SK-N-SH (cell line): ENCODE measurements around the gene FXYD2. TPM values are rescaled to one million over a fixed set of nuclear protein-coding genes. Genes with fewer than 3 reads are reported as not detected.
A peak's percentile ranks its signal among the peaks of the same experiment; 100 is the strongest.

Source experiments
- CTCF ChIA-PET: fragments of 300-600, 350-600 bp; formaldehyde crosslinking; extraction: SDS; loops from one replicate; lab custom pipeline; 2021; lab: Yijun Ruan, JAX
- POLR2A ChIA-PET: fragments of 350-600 bp; sonication (Branson Sonifier 250); formaldehyde crosslinking; extraction: SDS; loops from one replicate; lab custom pipeline; 2020; ENCODE audit warnings: antibody characterized with exemption, inconsistent platforms; lab: Yijun Ruan, JAX
- DNase-seq: peaks from one replicate; pipeline ENCODE4 v3.0.0; 2012
- H2AFZ ChIP-seq: fragments of 200-600 bp; sonication (generic); 2 replicates; pipeline ENCODE4 v1.8.1; 2016; ENCODE audit warnings: antibody characterized with exemption, mild to moderate bottlenecking, low read depth
- H3F3A ChIP-seq: fragments of 200-600 bp; sonication (generic); replicated peaks from 2 replicates; pipeline ENCODE3; 2016; ENCODE audit warnings: antibody characterized with exemption, mild to moderate bottlenecking; ENCODE audit not compliant: insufficient read depth
- H3K27ac ChIP-seq, 2 experiments: fragments of 200-500 bp in 1 of 2; fragments of 200-600 bp in 1 of 2; sonication (Bioruptor generic) in 1 of 2; sonication (generic), shearing (Covaris generic) in 1 of 2; 2 replicates each; pipeline versions ENCODE4 v1.5.1 to v1.6.1; 2014 to 2016; ENCODE audit warnings: low read depth in 2 of 2, inconsistent platforms in 1 of 2, low read length in 1 of 2, mild to moderate bottlenecking in 1 of 2, mixed read lengths in 1 of 2
- H3K27me3 ChIP-seq: fragments of 200-600 bp; sonication (generic), shearing (Covaris generic); 2 replicates; pipeline ENCODE4 v1.6.1; 2016; ENCODE audit warnings: mixed run types; ENCODE audit not compliant: insufficient read depth
- H3K36me3 ChIP-seq, 2 experiments: fragments of 200-500 bp in 1 of 2; fragments of 200-600 bp in 1 of 2; sonication (Bioruptor generic) in 1 of 2; sonication (generic) in 1 of 2; replicated peaks in 1 of 2; 2 replicates each; pipeline versions ENCODE3 to v1.5.1; 2014 to 2016; ENCODE audit warnings: low read length in 1 of 2, mild to moderate bottlenecking in 1 of 2; ENCODE audit not compliant: insufficient read depth in 2 of 2, control insufficient read depth in 1 of 2
- H3K4me1 ChIP-seq, 2 experiments: fragments of 200-500 bp in 1 of 2; fragments of 200-600 bp in 1 of 2; sonication (Bioruptor generic) in 1 of 2; sonication (generic), shearing (Covaris generic) in 1 of 2; 2 replicates each; pipeline versions ENCODE4 v1.5.1 to v1.6.1; 2014 to 2016; ENCODE audit warnings: low read depth in 1 of 2, low read length in 1 of 2, mixed run types in 1 of 2; ENCODE audit not compliant: insufficient read depth in 2 of 2, control insufficient read depth in 1 of 2
- H3K4me2 ChIP-seq: fragments of 200-600 bp; sonication (generic), shearing (Covaris generic); 2 replicates; pipeline ENCODE4 v1.6.1; 2017; ENCODE audit warnings: mixed run types
- H3K4me3 ChIP-seq, 2 experiments: fragments of 200-500 bp in 1 of 2; fragments of 200-600 bp in 1 of 2; sonication (Bioruptor generic) in 1 of 2; sonication (generic), shearing (Covaris generic) in 1 of 2; 2 replicates each; pipeline versions ENCODE4 v1.5.1 to v1.8.1; 2014 to 2016; ENCODE audit warnings: low read depth in 2 of 2, inconsistent platforms in 1 of 2, low read length in 1 of 2, mild to moderate bottlenecking in 1 of 2, mixed read lengths in 1 of 2, moderate library complexity in 1 of 2
- H3K79me2 ChIP-seq: fragments of 200-600 bp; sonication (generic); 2 replicates; pipeline ENCODE4 v1.8.1; 2017; ENCODE audit warnings: mild to moderate bottlenecking; ENCODE audit not compliant: insufficient read depth
- H3K9ac ChIP-seq: fragments of 200-600 bp; sonication (generic); 2 replicates; pipeline ENCODE4 v1.6.1; 2017; ENCODE audit warnings: mixed run types
- H3K9me2 ChIP-seq: fragments of 200-600 bp; sonication (generic); 2 replicates; pipeline ENCODE4 v1.6.1; 2017; ENCODE audit warnings: mixed run types
- H3K9me3 ChIP-seq: fragments of 200-600 bp; sonication (generic); 2 replicates; pipeline ENCODE4 v1.6.1; 2017; ENCODE audit warnings: mixed run types, mild to moderate bottlenecking, moderate library complexity
- H4K20me1 ChIP-seq: fragments of 200-600 bp; sonication (generic); 2 replicates; pipeline ENCODE4 v1.6.1; 2017; ENCODE audit warnings: mild to moderate bottlenecking, mixed run types; ENCODE audit not compliant: insufficient read depth
- CHD2 ChIP-seq: fragments of 150-350 bp; IDR thresholded peaks from 2 replicates; pipeline ENCODE4 v1.6.1; 2018; ENCODE audit warnings: low read length; ENCODE audit not compliant: partially characterized antibody
- FOSL2 ChIP-seq: IDR thresholded peaks from 2 replicates; pipeline ENCODE4 v1.4.0; 2012; ENCODE audit warnings: low read depth, mild to moderate bottlenecking, moderate library complexity, borderline replicate concordance
- FOXM1 ChIP-seq: IDR thresholded peaks from 2 replicates; pipeline ENCODE4 v1.4.0; 2012; ENCODE audit warnings: low read depth, mild to moderate bottlenecking
- MAX ChIP-seq: IDR thresholded peaks from 2 replicates; pipeline ENCODE4 v1.4.0; 2012; ENCODE audit warnings: low read depth
- NFIC ChIP-seq: IDR thresholded peaks from 2 replicates; pipeline ENCODE4 v1.4.0; 2012; ENCODE audit warnings: borderline replicate concordance
- NRF1 ChIP-seq: IDR thresholded peaks from 2 replicates; pipeline ENCODE4 v1.6.1; 2012; ENCODE audit warnings: low read depth, mild to moderate bottlenecking, low read length
- PBX3 ChIP-seq: IDR thresholded peaks from 2 replicates; pipeline ENCODE4; 2012
- RAD21 ChIP-seq: IDR thresholded peaks from 2 replicates; pipeline ENCODE4 v1.6.1; 2012; ENCODE audit warnings: mild to moderate bottlenecking, low read length
- RCOR1 ChIP-seq: fragments of 150-350 bp; IDR thresholded peaks from 2 replicates; pipeline ENCODE4 v1.6.1; 2017; ENCODE audit warnings: antibody characterized with exemption, low read length
- RXRA ChIP-seq: IDR thresholded peaks from 2 replicates; pipeline ENCODE4 v1.4.0; 2012; ENCODE audit warnings: low read depth, mild to moderate bottlenecking, borderline replicate concordance
- SMC3 ChIP-seq: IDR thresholded peaks from 2 replicates; pipeline ENCODE4 v1.6.1; 2012; ENCODE audit warnings: low read depth, low read length, improper control_type of control experiment
- TCF12 ChIP-seq: IDR thresholded peaks from 2 replicates; pipeline ENCODE4 v1.4.0; 2012
- USF1 ChIP-seq: IDR thresholded peaks from 2 replicates; pipeline ENCODE4 v1.4.0; 2012; ENCODE audit warnings: low read depth, borderline replicate concordance
- YY1 ChIP-seq: IDR thresholded peaks from 2 replicates; pipeline ENCODE4 v1.4.0; 2012; ENCODE audit warnings: low read depth, mild to moderate bottlenecking
- WGBS: methylation state at CpG from one replicate; pipeline ENCODE4 v1.1.6; 2017; ENCODE audit warnings: low lambda C conversion rate; 5-methylcytosine and 5-hydroxymethylcytosine counted together
- polyA plus RNA-seq, 3 experiments: library from polyadenylated mRNA; depleted of rRNA; stranded (reverse); fragments of >200 nt; gene quantifications; 2 replicates each; pipeline ENCODE4 v1.2.3, GENCODE V29; 2012

FXYD2 gene
- polyA plus RNA-seq, 1 of the 3 experiments (the other 2 are of a cell fraction) = not detected

DNA sequence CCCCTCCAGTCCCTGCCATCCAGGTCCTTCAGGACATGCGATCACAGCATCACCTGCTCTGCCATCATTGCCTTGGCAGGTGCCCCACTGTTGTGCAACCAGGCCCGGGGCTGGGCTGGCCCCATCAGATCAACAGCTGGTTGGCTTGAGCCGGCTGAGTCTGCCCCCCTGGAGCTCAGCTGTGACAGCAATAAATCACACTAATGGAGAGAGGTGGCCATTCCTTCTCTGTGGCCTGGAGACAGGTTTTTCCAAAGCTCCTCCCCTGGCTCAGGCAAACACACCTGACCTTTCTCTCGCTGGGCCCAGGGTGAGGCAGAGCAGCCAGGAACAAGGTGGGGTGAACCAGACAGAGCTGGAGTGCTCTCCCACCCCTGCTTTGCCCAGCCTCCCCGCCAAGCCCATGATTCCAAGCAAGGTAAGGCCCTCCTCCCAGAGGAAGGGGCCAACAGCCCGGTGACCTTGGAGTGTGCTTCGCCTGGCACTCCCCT lies 8.9 kb upstream of the FXYD2 start:
- ChIA-PET POLR2A (interaction anchor here (0.9 kb wide), 1 partner anchor 113 kb away, joined by 3 read pairs; no protein-coding TSS in a partner anchor), CTCF (interaction anchor here (0.8 to 25.9 kb wide), 8 partner anchors 8 to 407 kb away, joined by 3 to 481 read pairs (median 18); partner anchors contain the start of gene FXYD2)
- Histone ChIP-seq H3K27me3 (peaks cover 18% of the 10 kb centered on the region; the same call in 1 of the 2 replicates), H3K4me2 (no peak overlapping the region), H3K4me1 (peaks cover 0 to 6% of the 10 kb centered on the region in 2 experiments; a peak in 2 of 4 replicates), H3K9me3 (no peaks in the 10 kb centered on the region), H3F3A (no peaks in the 10 kb centered on the region), H2AFZ (no peak overlapping the region), H3K9ac (no peak overlapping the region), H3K9me2 (no peaks in the 10 kb centered on the region), H3K79me2 (no peaks in the 10 kb centered on the region), H3K36me3 (no peaks in the 10 kb centered on the region), H3K27ac (no peak overlapping the region), H3K4me3 (no peak overlapping the region), H4K20me1 (no peaks in the 10 kb centered on the region)
- TF ChIP-seq FOSL2 (no peak), MAX (no peak), SMC3 (no peak), YY1 (no peak), PBX3 (no peak), FOXM1 (no peak), RAD21 (no peak), NFIC (no peak), CHD2 (no peak), RCOR1 (no peak), USF1 (no peak), TCF12 (no peak)
- DNase-seq = peak; percentile 15
- WGBS = 39% methylated on average over 7 of the region's 7 CpGs

DNA sequence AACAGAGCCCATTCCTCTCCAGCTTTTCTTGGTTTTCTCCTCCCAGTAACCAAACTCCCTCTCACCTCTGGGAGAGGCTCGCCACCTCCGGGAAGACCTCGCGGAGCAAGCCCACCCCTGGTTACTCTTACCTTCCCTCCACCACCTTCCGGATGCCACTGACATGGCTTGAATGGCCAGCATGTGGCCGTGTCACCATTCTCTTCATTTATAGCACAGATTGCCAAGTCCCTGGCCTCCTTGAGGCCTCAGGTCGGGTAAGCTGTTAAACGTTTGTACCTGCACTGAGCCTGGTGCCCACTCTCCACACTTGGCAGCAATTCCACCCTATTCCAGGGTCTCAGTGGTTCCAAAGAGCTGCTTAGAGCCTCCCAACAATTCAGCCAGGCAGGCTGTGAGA lies 8.0 kb upstream of the FXYD2 start:
- no peak overlapping the region for H3K4me3 ChIP-seq
- no peaks in the 10 kb centered on the region for H3K79me2 ChIP-seq
- POLR2A ChIA-PET = interaction anchor here (0.9 kb wide), 1 partner anchor 114 kb away, joined by 3 read pairs; no protein-coding TSS in a partner anchor
- H3F3A ChIP-seq = no peaks in the 10 kb centered on the region
- H3K9me3 ChIP-seq = no peaks in the 10 kb centered on the region
- H3K4me2 ChIP-seq = no peak overlapping the region
- H4K20me1 ChIP-seq = no peaks in the 10 kb centered on the region
- DNase-seq = no peak
- H3K27ac ChIP-seq = no peak overlapping the region
- 62% methylated on average over 7 of the region's 8 CpGs for WGBS
- TF ChIP-seq RXRA = no peak
- no peak for TF ChIP-seq NRF1
- peaks cover 13% of the 10 kb centered on the region; the same call in 1 of the 2 replicates for H3K27me3 ChIP-seq
- H3K9ac ChIP-seq = no peak overlapping the region
- peaks cover 0 to 6% of the 10 kb centered on the region in 2 experiments; a peak in 2 of 4 replicates for H3K4me1 ChIP-seq
- no peaks in the 10 kb centered on the region for H3K9me2 ChIP-seq
- CTCF ChIA-PET = interaction anchor here (0.7 to 25.9 kb wide), 10 partner anchors 9 to 406 kb away, joined by 3 to 481 read pairs (median 9); no protein-coding TSS in a partner anchor
- H2AFZ ChIP-seq = no peak overlapping the region
- no peaks in the 10 kb centered on the region for H3K36me3 ChIP-seq
